GM20431 (cell line): Measurements from ENCODE around the gene FAM163A.
"Not testable (repeated sequence)": the region's sequence is repeated elsewhere in the genome, so short reads cannot be mapped to it uniquely, and the experiment has no call there.

Experiments
- in situ Hi-C: fragments of 300-500 bp; cut with MseI, MboI; formaldehyde crosslinking; loops from one replicate; pipeline ENCODE4 v1.15.0; 2020; ENCODE audit warnings: low sequenced_read_pairs; ENCODE audit not compliant: unreplicated experiment

The FAM163A gene

GRCh38 chr1:179828554-179829110 is 85.5 kb downstream of the FAM163A start:
- in situ Hi-C loops, result no loop called here

GRCh38 chr1:179831225-179831624 is 88.1 kb downstream of the FAM163A start:
- in situ Hi-C loops, result no loop called here

GRCh38 chr1:179831852-179832699 is 89.0 kb downstream of the FAM163A start:
- in situ Hi-C loops, result no loop called here

GRCh38 chr1:179836686-179837445 is 93.8 kb downstream of the FAM163A start:
- in situ Hi-C loops, result not testable (repeated sequence)

GRCh38 chr1:179840107-179840506 is 97.0 kb downstream of the FAM163A start:
- in situ Hi-C loops, result no loop called here

- in situ Hi-C loops, result no loop called here
Measured at GRCh38 chr1:179848233-179848632, 105.1 kb downstream of the FAM163A start.

GRCh38 chr1:179853102-179853501 is 110.0 kb downstream of the FAM163A start:
- in situ Hi-C loops, result loop anchor here (25.0 kb wide), 1 partner anchor 309 kb away; the partner anchor contains the start of gene QSOX1

- in situ Hi-C loops, result loop anchor here (25.0 kb wide), 1 partner anchor 306 kb away; the partner anchor contains the start of gene QSOX1
Measured at GRCh38 chr1:179855831-179856230, 112.7 kb downstream of the FAM163A start.

- in situ Hi-C loops, result loop anchor here (25.0 kb wide), 1 partner anchor 306 kb away; the partner anchor contains the start of gene QSOX1
Measured at GRCh38 chr1:179856296-179856695, 113.2 kb downstream of the FAM163A start.

- in situ Hi-C loops, result loop anchor here (25.0 kb wide), 1 partner anchor 305 kb away; the partner anchor contains the start of gene QSOX1
Measured at GRCh38 chr1:179857009-179857408, 113.9 kb downstream of the FAM163A start.

- in situ Hi-C loops, result loop anchor here (25.0 kb wide), 1 partner anchor 302 kb away; the partner anchor contains the start of gene QSOX1
Measured at GRCh38 chr1:179860652-179861051, 117.6 kb downstream of the FAM163A start.

GRCh38 chr1:179865377-179865776 is 122.3 kb downstream of the FAM163A start:
- in situ Hi-C loops, result loop anchor here (25.0 kb wide), 1 partner anchor 297 kb away; the partner anchor contains the start of gene QSOX1
